ENCODE results near the gene NR1H3. TPM values are rescaled to one million over a fixed set of nuclear protein-coding genes. Genes with fewer than 3 reads are reported as not detected.

Gene NR1H3
- total RNA-seq, 1 experiment from 2014 or later, result 6.9 TPM

- Histone ChIP-seq H4K20me1 (ENCODE audit: insufficient read depth, low read depth, low read length) (peaks cover 34% of the 10 kb centered on the region), H3K9me3 (ENCODE audit: low read length) (no peaks in the 10 kb centered on the region), H2AFZ (ENCODE audit: low read length) (peak overlapping the region; percentile 68), H3K27me3 (ENCODE audit: low read length) (no peaks in the 10 kb centered on the region), H3K27ac (ENCODE audit: low read length) (peak overlapping the region; percentile 86), H3K9ac (ENCODE audit: low read length) (peak overlapping the region; percentile 85), H3K79me2 (ENCODE audit: low read length) (peaks cover 39% of the 10 kb centered on the region), H3K9me2 (replicated peaks; ENCODE audit: insufficient read depth, low read length) (no peaks in the 10 kb centered on the region), H3K4me2 (ENCODE audit: low read depth, low read length, poor library complexity, severe bottlenecking) (peak overlapping the region; percentile 84), H3K4me3 (ENCODE audit: low read length) (peak overlapping the region; percentile 78), H3K36me3 (ENCODE audit: insufficient read depth, low read length) (no peaks in the 10 kb centered on the region), H3K4me1 (ENCODE audit: low read length) (peaks cover 55% of the 10 kb centered on the region)
- peak; percentile 95 for DNase-seq
Observed at GRCh38 chr11:47269002-47269828, 11.4 kb downstream of the NR1H3 start.

- 0 out of 2 replicates have a peak, but pooled peaks cover 3% of the 10 kb centered on the region for H3K36me3 ChIP-seq (ENCODE audit: insufficient read depth, low read length)
- no peaks in the 10 kb centered on the region for H3K27me3 ChIP-seq (ENCODE audit: low read length)
- peaks cover 40% of the 10 kb centered on the region for H4K20me1 ChIP-seq (ENCODE audit: insufficient read depth, low read depth, low read length)
- H3K4me1 ChIP-seq (ENCODE audit: low read length), result peaks cover 55% of the 10 kb centered on the region
- peak within 1 kb of the TSS; percentile 68 for H2AFZ ChIP-seq (ENCODE audit: low read length)
- peak; percentile 96 for DNase-seq
- peaks cover 45% of the 10 kb centered on the region for H3K79me2 ChIP-seq (ENCODE audit: low read length)
- H3K9ac ChIP-seq (ENCODE audit: low read length), result peak within 1 kb of the TSS; percentile 85
- no peaks in the 10 kb centered on the region for H3K9me3 ChIP-seq (ENCODE audit: low read length)
- peak within 1 kb of the TSS; percentile 78 for H3K4me3 ChIP-seq (ENCODE audit: low read length)
- no peaks in the 10 kb centered on the region for H3K9me2 ChIP-seq (replicated peaks; ENCODE audit: insufficient read depth, low read length)
- H3K4me2 ChIP-seq (ENCODE audit: low read depth, low read length, poor library complexity, severe bottlenecking), result peak within 1 kb of the TSS; percentile 84
- H3K27ac ChIP-seq (ENCODE audit: low read length), result peak within 1 kb of the TSS; percentile 86
Observed at GRCh38 chr11:47269829-47270305, 12.1 kb downstream of the NR1H3 start, which contains the start of gene MADD. Gene MADD (plus strand): TSS chr11:47270133.

- H3K27me3 ChIP-seq (ENCODE audit: low read length), result no peaks in the 10 kb centered on the region
Observed at GRCh38 chr11:47270331-47271271, 12.8 kb downstream of the NR1H3 start.

GRCh38 chr11:47271328-47271727 is 13.5 kb downstream of the NR1H3 start:
- H3K4me3 ChIP-seq (ENCODE audit: low read length), result peak overlapping the region; percentile 78
- H3K36me3 ChIP-seq (ENCODE audit: insufficient read depth, low read length), result peaks cover 12% of the 10 kb centered on the region; the same call in 1 of the 2 replicates
- H3K9ac ChIP-seq (ENCODE audit: low read length), result peak overlapping the region; percentile 85

More at GRCh38 chr11:47270331-47271271, 12.8 kb downstream of the NR1H3 start:
- 0 out of 2 replicates have a peak, but pooled peaks cover 5% of the 10 kb centered on the region for H3K36me3 ChIP-seq (ENCODE audit: insufficient read depth, low read length)
- peak overlapping the region; percentile 84 for H3K4me2 ChIP-seq (ENCODE audit: low read depth, low read length, poor library complexity, severe bottlenecking)
- no peaks in the 10 kb centered on the region for H3K9me2 ChIP-seq (replicated peaks; ENCODE audit: insufficient read depth, low read length)
- no peak overlapping the region for H2AFZ ChIP-seq (ENCODE audit: low read length)
- H3K27ac ChIP-seq (ENCODE audit: low read length), result peak overlapping the region; percentile 86
- H3K4me1 ChIP-seq (ENCODE audit: low read length), result peaks cover 50% of the 10 kb centered on the region
- peak overlapping the region; percentile 78 for H3K4me3 ChIP-seq (ENCODE audit: low read length)
- H3K9ac ChIP-seq (ENCODE audit: low read length), result peak overlapping the region; percentile 85
- DNase-seq, result peak; percentile 62
- H3K79me2 ChIP-seq (ENCODE audit: low read length), result peaks cover 50% of the 10 kb centered on the region
- no peaks in the 10 kb centered on the region for H3K9me3 ChIP-seq (ENCODE audit: low read length)
- H4K20me1 ChIP-seq (ENCODE audit: insufficient read depth, low read depth, low read length), result peaks cover 40% of the 10 kb centered on the region

DNA sequence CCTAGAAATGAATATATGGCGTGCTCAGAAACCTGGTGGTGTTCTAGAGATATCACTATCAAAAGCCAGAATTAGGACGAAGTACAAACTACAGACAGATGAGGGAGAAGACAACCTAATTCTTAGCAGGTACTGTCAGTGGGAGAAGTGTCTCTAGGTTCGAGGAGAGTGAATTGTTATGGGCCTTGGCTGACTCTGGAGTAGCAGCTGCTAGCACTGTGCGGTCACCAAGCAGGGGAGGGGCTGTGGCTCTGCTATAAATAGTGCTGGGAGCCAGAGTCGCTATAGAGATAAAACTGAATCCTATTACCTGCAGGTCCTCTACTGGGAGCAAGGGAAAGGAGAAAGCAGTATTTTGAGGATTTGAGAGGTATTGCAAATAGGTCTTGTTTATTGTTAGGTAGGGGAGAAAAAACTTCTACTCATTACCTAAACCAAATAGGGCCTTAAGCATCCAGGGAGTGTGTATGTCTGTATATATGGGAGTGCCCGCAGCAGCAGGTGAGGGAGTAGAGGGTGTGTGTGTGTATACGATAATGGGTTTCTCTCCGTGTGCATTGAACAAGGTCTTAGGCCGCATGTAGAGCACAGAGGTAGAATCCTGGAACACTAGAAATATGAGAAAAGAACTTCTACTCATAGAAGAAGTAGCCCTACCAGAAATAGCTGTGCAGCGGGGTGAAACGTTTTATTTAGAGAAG is 14.3 kb downstream of the NR1H3 start:
- peaks cover 43% of the 10 kb centered on the region for H3K4me1 ChIP-seq (ENCODE audit: low read length)
- H3K27ac ChIP-seq (ENCODE audit: low read length), result peak overlapping the region; percentile 86
- peaks cover 40% of the 10 kb centered on the region for H4K20me1 ChIP-seq (ENCODE audit: insufficient read depth, low read depth, low read length)
- H3K9me3 ChIP-seq (ENCODE audit: low read length), result no peaks in the 10 kb centered on the region
- no peaks in the 10 kb centered on the region for H3K27me3 ChIP-seq (ENCODE audit: low read length)
- H3K79me2 ChIP-seq (ENCODE audit: low read length), result peaks cover 56% of the 10 kb centered on the region
- peak; percentile 65 for DNase-seq
- peaks cover 20% of the 10 kb centered on the region for H3K36me3 ChIP-seq (ENCODE audit: insufficient read depth, low read length)
- H2AFZ ChIP-seq (ENCODE audit: low read length), result no peak overlapping the region
- peak overlapping the region; percentile 84 for H3K4me2 ChIP-seq (ENCODE audit: low read depth, low read length, poor library complexity, severe bottlenecking)
- H3K4me3 ChIP-seq (ENCODE audit: low read length), result peak overlapping the region; percentile 78
- H3K9ac ChIP-seq (ENCODE audit: low read length), result peak overlapping the region; percentile 85
- H3K9me2 ChIP-seq (replicated peaks; ENCODE audit: insufficient read depth, low read length), result no peaks in the 10 kb centered on the region

More at GRCh38 chr11:47271328-47271727, 13.5 kb downstream of the NR1H3 start:
- no peaks in the 10 kb centered on the region for H3K27me3 ChIP-seq (ENCODE audit: low read length)
- no peaks in the 10 kb centered on the region for H3K9me3 ChIP-seq (ENCODE audit: low read length)
- peak overlapping the region; percentile 84 for H3K4me2 ChIP-seq (ENCODE audit: low read depth, low read length, poor library complexity, severe bottlenecking)
- no peaks in the 10 kb centered on the region for H3K9me2 ChIP-seq (replicated peaks; ENCODE audit: insufficient read depth, low read length)
- peaks cover 56% of the 10 kb centered on the region for H3K79me2 ChIP-seq (ENCODE audit: low read length)
- DNase-seq, result peak; percentile 55
- H2AFZ ChIP-seq (ENCODE audit: low read length), result no peak overlapping the region
- peak overlapping the region; percentile 86 for H3K27ac ChIP-seq (ENCODE audit: low read length)
- peaks cover 43% of the 10 kb centered on the region for H3K4me1 ChIP-seq (ENCODE audit: low read length)
- peaks cover 40% of the 10 kb centered on the region for H4K20me1 ChIP-seq (ENCODE audit: insufficient read depth, low read depth, low read length)

GRCh38 chr11:47272706-47273105 is 14.9 kb downstream of the NR1H3 start:
- Histone ChIP-seq H4K20me1 (ENCODE audit: insufficient read depth, low read depth, low read length) (peaks cover 40% of the 10 kb centered on the region), H3K36me3 (ENCODE audit: insufficient read depth, low read length) (peaks cover 24% of the 10 kb centered on the region), H3K4me3 (ENCODE audit: low read length) (peak overlapping the region; percentile 78; the same call in 1 of the 2 replicates), H3K4me2 (ENCODE audit: low read depth, low read length, poor library complexity, severe bottlenecking) (peak overlapping the region; percentile 84), H2AFZ (ENCODE audit: low read length) (no peak overlapping the region), H3K9me2 (replicated peaks; ENCODE audit: insufficient read depth, low read length) (no peaks in the 10 kb centered on the region), H3K9me3 (ENCODE audit: low read length) (no peaks in the 10 kb centered on the region), H3K27me3 (ENCODE audit: low read length) (no peaks in the 10 kb centered on the region), H3K4me1 (ENCODE audit: low read length) (peaks cover 43% of the 10 kb centered on the region), H3K27ac (ENCODE audit: low read length) (peak overlapping the region; percentile 86), H3K9ac (ENCODE audit: low read length) (peak overlapping the region; percentile 85; the same call in 1 of the 2 replicates), H3K79me2 (ENCODE audit: low read length) (peaks cover 56% of the 10 kb centered on the region)
- DNase-seq, result peak; percentile 78

- H3K9ac ChIP-seq (ENCODE audit: low read length), result no peak overlapping the region
- H3K79me2 ChIP-seq (ENCODE audit: low read length), result peaks cover 56% of the 10 kb centered on the region
- H3K9me2 ChIP-seq (replicated peaks; ENCODE audit: insufficient read depth, low read length), result no peaks in the 10 kb centered on the region
- peaks cover 26% of the 10 kb centered on the region for H3K36me3 ChIP-seq (ENCODE audit: insufficient read depth, low read length)
- peaks cover 26% of the 10 kb centered on the region for H3K4me1 ChIP-seq (ENCODE audit: low read length)
- H3K4me2 ChIP-seq (ENCODE audit: low read depth, low read length, poor library complexity, severe bottlenecking), result no peak overlapping the region
- H3K27ac ChIP-seq (ENCODE audit: low read length), result no peak overlapping the region
- H3K9me3 ChIP-seq (ENCODE audit: low read length), result no peaks in the 10 kb centered on the region
- H2AFZ ChIP-seq (ENCODE audit: low read length), result no peak overlapping the region
- DNase-seq, result no peak
- H3K27me3 ChIP-seq (ENCODE audit: low read length), result no peaks in the 10 kb centered on the region
- no peak overlapping the region for H3K4me3 ChIP-seq (ENCODE audit: low read length)
- peaks cover 40% of the 10 kb centered on the region for H4K20me1 ChIP-seq (ENCODE audit: insufficient read depth, low read depth, low read length)
Observed at GRCh38 chr11:47274495-47275235, 16.9 kb downstream of the NR1H3 start.
